ENCODE results near the gene FCGR1A.
"Not testable (repeated sequence)": the region's sequence is repeated elsewhere in the genome, so short reads cannot be mapped to it uniquely, and the experiment has no call there.

The FCGR1A gene

DNA sequence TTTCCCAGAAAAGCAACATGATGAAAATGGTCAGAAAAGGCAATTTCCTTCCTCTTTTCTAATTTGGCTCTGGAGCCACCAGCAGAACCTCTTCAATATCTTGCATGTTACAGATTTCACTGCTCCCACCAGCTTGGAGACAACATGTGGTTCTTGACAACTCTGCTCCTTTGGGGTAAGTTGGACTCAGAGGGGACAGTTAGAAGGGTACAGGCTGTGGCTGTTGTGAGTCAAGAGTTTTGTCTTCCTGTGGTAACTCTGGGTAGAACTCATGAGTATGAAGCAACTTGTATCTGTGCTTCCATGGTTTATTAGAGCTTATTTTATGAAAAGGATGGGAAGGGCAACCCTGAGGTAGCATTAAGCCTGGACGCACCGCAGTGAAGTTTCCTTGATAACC, at the start of gene FCGR1A:
Gene FCGR1A (plus strand): TSS at position 95 of the 400 bp plus-strand sequence. CDS start 50 bp downstream, at position 145.
- DNase-seq: not testable (repeated sequence)

DNA sequence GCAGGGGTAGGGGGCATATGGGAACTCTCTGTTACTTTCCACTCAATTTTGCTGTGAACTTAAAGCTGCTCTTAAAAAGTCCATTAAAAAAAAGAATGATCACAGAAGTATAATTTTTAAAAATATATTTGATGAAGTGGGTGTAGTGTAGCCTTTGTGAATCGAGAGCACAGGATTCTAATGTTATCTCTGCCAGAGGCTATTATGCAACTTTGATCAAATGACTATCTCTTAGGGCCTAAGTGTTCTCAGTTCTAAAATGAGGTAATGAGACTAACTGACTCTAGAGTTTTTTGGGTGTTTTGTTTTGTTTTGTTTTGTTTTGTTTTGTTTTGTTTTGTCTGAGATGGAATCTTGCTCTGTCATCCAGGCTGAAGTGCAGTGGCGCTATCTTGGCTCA, 49.7 kb upstream of the FCGR1A start:
- not testable (repeated sequence) for DNase-seq

DNA sequence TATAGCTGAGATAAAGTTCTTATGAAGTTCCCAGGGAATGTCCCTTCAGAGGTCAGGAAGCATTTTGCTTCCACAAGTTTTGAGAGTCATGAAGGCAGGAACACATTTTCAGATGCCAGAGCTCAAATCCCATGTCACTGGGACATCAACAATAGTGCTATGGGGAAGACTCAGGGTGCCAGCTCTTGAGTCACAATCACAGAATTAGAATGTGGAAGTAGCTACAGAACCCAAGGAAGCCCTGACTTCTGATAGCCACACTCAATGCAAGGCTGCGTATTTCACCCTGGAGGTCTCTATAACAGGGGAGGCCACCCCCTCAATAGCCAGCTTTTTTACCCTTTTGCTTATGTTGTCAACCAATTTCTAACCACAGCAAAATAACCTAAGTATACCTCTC, 47.8 kb upstream of the FCGR1A start:
- not testable (repeated sequence) for DNase-seq

DNA sequence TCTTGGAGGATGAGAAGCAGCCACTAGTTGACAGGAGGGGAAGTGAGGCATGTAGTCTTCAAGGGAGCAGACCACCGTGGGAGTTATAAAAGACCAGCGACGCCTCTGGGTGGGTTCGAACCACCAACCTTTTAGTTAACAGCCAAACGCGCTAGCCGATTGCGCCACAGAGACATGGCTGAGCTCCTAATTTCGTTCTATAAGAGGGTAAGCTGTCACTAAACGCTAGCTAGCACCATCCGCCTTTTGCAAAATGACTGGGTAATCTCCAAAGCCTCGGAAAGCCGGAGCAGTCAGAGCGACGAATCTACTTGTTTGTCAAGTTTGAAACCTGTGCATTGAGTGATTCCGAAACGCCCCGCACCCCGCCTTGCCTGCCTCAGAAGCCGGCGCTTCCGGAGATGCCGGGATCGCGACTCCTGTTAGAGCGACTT, 42.3 kb upstream of the FCGR1A start:
- DNase-seq: not testable (repeated sequence)

DNA sequence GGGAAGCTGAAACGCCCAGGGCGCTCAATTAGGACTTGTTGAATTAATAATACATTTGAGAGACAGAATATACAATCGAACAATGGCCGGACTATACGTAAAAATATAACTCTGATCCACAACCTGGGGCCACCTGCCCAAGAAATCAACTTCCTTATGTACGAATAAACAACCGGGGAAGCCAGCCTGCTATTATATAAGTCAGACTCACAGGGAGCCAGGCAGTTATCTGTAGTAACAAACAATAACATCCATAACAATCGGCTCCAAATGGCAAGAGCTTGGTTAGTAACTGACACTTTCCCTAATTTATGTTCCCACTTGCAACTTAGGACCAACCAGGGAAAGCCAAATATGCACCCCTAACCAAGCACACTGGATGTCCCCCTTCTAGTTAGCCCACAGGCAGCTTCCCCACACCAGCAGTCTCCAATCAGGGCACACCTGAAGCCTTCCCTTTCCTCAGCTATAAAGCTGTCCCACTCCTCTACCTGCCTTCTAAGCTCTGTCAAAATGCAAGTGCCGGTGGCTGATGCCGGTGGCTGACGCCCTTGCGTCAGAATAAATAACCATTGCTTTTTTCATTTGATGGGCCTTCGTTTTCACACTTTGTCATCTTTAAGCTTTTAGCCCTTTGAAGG, 41.8 kb upstream of the FCGR1A start:
- DNase-seq: not testable (repeated sequence)

DNA sequence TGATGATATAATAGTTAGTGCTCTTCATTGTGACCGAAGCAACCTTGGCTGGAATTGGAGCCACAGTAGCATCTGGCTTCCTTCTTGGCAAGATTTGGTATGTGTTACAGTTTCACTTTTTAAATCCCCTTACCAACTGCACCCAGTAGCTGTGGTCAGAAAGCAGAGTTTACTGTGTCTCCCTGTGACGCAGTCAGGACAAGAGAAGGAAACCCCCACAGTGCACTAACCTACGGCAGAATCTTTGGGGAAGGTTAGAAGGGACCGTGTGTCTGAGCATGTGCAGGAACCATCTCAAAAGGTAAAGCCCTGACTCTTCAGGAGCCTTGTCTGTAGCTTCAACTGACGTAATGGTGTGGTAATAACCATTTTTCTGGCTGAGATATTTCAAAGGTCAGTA, 40.6 kb upstream of the FCGR1A start:
- not testable (repeated sequence) for DNase-seq

DNA sequence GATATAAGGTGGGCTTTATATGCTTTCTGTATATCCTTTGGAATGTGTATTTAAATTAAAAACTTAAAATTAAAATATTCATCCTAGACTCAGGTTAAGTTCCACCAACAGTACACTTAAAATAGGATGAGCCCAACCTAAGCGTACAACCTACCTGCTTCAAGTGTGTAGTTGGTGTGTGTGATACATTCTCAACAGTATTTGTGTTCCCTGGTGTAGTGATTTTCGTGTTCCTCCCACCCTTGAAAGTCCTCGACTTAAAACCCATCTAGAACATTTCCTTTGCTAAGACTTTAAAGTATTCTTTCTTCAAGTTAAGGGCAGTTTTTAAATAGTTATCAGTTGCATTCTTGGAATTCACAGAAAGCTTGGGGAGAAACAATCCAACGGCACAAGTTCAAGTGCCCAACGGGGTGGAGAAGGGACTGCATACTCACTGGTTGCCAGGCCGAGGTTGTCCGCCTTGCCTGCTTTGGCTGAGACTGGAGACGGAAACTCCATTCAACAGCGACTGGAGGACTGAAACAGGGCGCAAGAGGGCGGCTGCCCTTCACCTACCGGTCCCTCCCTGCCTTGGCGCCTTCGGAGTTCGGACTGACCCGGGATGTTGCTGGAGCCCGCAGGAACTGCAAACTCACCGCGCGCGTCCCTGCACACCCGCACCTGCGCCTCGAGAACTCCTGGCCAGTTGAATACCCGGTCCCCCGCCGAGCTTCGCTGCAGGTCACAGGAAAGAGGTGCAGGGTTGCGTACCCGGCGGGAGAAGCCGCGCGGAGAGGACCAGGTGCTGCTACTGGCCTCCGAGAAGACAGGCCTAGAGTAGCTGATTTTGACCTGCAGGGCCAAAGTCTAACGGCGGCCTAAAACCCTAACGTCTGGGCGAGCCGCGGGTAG, 35.8 kb upstream of the FCGR1A start:
- DNase-seq: not testable (repeated sequence)

DNA sequence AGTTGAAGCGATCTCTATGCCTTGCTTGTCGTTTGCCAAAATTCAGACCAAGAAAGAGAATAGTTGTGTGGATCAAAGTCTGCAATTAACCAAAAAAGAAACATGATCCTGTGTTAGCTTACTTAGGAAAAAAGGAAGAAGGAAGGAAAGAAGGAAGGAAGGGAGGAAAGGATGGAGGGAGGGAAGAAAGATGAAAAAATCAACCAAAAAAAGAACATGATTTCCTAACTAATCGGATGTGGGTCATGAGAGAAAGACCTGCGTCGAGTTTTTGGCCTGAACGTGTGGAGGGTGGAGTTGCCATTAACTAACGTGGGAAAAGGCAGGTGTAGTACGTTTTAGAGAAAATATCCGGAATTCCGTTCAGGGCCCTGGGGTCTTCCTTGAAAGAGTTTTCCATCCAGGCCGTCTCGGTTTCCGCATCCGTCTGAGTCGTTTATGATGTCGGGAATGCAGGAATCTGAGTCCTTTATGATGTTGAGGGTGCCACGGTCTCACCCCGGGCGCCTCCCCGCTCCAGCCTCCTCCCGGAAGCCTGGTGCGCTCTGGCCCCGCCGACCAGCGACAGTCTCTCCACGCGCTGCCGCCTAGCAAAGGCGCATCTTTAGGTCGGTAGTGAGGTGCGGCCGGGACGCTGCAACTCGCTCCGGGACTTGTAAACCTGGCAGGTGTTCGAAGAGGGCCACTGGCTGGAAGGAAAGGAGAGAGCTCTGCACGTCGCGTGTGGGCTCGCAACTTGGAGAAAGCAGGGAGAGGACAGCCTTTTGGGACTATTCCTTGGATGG, 34.9 kb upstream of the FCGR1A start:
- not testable (repeated sequence) for DNase-seq

DNA sequence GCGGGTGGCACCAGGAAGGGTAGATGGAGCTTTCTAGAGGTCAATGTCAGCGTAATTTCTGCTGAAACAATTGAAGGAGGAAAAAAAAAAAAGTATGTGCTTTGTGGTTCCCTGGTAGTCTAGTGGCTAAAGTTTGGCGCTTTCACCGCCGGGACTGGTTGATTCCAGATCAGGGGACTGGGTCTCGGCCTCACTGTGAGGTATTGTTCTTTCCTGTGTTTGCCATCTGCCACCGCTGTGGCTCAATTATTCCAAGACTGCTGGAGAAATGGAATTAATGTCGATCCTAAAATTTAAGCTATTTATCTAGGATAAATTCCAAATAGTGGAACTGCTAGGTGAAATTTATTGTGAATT, 34.4 kb upstream of the FCGR1A start:
- not testable (repeated sequence) for DNase-seq

DNA sequence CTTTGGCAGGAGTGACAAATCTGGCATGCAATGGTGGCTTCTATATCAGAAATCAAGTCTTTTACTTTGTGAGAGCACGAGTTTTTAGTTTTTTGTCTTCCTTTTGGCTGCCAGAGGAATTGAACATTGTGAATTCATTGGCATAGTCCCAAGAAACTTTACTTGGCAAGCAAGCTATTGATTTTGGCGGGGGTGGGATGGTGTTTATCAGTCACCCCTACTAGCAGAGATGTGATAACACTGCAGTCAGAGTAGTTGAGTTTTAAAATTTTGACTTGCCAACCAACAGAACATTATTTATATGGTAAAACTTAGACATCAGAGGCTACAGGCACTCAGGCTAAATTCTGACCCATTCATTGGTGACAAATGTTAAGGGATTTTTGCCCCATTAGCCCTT, 31.9 kb upstream of the FCGR1A start:
- DNase-seq: not testable (repeated sequence)

DNA sequence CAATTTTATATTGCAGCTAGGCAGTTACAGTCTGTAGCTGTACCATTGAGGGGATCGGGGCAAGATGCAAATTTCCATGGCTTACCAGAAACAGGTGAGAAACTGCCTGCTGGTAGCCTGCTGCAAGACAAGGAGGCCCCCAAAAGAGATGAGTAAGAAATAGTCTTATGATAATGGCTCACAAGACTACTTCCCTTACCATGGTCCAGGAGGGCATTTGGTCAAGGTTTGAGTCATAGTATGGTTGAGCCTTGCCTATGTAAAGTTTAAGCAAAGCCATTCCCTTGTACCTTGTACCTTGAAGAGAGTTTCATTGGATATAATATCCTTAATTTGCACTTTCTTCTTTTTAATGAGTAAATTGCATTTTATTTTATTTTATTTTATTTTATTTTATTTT, 30.3 kb upstream of the FCGR1A start:
- DNase-seq: not testable (repeated sequence)

DNA sequence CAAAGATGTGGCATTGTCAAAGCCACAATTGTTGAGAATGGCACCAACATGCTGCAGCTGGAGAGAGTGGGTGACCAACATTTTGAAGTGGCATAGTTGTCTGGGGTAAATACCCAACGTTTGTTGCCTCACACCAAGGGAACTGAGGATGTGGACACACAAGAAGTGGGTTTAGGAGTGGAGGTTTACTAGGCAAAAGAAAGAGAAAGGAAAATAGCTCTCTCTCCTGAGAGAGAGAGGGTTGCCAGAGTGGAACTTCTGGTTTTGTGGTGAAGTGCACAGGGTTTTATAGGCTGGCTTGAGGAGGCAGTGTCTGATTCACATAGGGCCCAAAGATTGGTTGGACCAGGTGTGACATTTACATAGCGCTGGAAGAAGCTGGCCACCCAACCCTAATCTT, 29.0 kb upstream of the FCGR1A start:
- DNase-seq: not testable (repeated sequence)

DNA sequence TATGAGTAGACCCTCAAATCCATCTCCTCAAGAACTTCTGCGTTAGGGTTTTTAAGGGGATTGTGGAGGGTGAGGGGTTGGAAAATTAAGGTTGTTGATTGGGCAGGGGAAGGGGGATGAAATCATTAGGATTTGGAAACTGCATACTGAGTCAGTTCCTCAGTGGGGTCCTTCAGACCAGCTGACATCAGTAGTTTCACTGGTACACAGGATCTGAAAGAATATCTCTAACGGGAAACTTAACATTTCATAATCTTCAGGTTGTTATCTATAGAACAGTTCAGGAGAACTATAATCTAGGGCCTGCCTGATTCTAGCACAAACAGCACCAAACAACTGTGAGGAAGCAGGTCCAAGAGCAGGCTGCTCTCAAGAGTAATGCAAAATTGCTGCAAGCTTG, 27.2 kb upstream of the FCGR1A start:
- not testable (repeated sequence) for DNase-seq

DNA sequence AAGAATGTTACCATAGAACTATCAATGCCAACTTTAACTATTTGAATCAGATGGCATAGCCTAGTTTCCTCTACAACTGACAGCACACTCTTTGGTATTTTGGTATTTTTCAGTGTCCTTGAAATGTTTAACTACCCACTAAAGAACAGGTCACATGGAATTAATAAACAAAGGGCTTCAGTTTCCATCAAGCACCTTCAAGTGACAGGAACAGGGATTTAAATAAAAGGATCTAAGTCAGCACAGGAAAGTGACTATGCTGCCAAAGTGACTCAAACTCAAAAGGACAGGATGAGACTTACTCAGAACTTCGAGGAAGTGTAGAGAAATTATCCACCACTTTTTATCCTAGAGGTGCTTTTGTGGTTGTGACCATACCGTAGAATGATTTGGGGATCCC, 20.2 kb upstream of the FCGR1A start:
- not testable (repeated sequence) for DNase-seq

DNA sequence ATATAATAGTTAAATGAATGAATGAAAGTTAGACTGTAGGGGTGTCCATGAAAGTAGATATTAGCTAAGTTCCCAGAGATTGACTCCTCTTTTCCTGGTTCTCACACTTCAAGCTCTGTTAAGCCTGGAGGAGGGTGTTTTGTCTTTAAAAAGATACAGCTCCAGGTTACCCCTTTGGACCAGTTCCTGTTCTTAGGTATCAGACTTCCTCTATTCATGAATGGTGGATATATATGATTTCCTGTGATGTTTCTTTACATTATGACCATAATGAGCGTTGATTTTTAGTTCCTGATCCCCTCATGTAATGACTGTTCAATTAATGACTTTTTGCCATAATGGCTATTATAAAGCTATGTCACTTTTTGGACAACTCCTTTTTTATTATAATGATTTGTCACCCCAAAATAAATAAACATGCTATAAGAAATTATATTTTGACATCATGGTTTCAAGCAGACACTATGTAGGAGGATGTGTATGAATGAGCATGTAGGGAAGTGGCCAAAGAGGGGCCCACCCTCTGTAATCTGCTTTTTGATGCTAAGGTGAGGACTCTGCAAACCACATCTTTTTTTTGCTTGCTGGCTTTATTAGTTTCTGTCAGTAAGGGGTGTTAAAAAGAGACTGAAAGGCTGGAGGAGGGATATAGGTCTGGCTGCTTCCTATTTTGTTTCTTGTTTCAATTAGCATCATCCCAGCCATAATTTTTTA, 18.2 kb upstream of the FCGR1A start:
- not testable (repeated sequence) for DNase-seq

DNA sequence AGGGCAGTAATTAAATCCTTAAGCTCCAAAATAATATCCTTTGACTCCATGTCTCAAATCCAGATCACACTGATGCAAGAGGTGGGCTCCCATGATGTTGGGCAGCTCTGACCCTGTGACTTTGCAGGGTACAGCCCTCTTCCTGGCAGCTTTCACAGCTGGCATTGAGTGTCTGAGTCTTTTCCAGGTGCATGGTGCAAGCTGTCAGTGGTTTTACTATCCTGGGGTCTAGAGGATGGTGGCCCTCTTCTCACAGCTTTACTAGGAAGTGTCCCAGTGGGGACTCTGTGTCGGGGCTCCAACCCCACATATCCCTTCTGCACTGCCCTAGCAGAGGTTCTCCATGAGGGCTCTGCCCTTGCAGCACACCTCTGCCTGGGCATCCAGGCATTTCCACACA, 16.3 kb upstream of the FCGR1A start:
- DNase-seq: not testable (repeated sequence)

DNA sequence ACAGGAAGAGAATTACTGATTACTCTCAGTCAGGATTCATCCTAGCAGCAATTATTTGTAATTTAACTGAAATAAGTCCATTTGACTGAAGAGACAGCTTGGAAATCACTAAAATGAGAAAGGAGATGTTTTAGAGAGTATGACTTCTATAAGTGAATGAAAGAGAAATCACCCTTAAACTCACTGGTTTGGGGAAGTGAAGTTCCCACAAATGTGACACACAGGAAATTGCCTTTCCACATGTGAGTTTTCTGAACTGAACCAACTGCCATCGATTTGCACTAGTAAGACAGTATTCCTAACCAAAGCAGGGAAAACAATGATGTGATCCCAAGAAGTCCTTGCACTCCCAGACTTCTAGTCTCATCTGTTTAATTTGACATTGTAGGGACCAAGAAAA, 13.3 kb upstream of the FCGR1A start:
- not testable (repeated sequence) for DNase-seq

DNA sequence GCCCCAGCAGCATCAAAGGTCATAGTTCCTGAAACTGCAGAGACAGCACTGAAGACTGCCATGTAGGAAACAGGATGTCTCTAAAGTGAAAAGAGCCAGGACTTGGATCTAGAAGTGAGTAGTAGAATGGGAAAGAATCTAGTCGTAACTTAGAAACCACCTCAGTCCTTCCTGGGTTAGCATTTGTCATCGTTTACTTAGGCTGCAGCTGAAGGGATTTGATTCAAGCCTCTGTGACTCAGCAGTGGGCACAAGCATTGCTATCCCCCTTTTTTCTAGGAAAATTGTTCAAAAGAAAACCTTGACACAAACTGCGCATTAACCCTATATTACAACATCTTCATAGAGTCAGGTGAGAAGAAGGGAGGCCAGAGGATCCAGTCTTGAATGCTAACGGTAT, 11.8 kb upstream of the FCGR1A start:
- not testable (repeated sequence) for DNase-seq

DNA sequence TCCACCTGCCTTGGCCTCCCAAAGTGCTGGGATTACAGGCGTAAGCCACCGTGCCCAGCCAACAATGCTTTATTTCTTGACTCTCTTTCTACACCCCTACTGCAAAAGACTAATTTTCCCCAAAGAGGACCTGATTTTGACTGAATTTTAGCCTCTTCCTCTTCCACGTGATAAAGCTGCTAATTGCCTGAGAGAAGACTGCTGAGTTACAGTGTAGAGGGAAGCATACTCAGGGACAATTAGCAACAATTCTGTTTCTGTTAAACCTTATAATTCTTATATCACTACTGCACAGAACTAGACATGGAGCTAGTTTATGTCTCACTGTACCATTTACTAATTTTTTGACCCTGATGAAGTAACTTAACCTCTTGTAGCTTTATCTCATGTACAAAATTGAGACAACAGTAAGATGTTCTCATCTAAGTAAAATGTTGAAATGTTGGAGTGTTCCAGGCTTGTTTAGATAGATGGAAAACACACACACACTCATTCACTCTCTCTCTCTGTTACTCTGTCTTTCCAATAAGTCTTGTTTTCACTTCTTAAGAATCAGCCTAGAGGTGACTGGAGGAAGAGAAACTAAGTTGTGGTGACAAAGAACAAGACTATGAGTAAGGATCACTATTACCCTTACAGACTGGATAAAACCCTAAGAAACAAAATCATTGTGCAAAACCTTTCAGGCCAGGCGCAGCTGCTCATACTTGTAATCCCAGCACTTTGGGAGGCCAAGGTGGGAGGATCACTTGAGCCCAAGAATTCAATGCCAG, 10.7 kb upstream of the FCGR1A start:
- DNase-seq: not testable (repeated sequence)

DNA sequence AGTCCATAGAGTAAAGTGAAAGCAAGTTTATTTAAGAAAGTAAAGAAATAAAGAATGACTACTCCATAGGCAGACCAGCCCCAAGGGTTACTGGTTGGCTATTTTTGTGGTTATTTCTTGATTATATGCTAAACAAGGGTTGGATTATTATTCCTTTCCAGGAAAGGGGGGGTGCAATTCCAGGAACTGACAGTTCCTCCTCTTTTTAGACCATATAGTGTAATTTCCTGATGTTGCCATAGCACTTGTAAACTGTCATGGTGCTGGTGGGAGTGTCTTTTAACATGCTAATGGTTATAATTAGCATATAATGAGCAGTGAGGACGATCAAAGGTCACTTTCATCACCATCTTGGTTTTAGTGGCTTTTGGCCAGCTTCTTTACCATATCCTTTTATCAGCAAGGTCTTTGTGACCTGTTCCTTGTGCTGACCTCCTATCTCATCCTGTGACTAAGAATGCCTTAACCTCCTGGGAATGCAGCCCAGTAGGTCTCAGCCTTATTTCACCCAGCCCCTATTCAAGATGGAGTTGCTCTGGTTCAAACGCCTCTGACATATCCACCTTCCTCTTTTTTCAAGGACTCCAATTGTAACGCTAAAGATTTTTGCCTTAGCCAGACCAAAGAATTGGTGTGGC, 6.9 kb upstream of the FCGR1A start:
- DNase-seq: not testable (repeated sequence)

DNA sequence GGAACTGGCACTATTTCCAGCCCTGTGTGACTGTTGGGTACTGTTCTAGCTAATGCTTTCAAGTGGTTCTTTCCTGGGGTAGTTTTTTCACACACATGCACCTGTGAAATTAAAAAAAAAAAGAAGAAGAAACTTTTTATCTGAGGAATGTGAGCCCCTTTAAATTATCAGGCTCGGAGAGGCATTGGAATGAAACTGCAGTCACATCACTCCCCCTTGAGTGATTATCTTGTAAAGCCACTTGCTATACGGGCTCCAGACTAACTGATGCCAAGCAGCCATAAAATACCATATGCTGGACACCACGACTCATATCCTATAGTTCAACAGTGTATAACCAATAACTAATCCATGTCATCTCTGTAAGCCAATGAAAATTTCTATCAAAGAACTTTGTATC, 5.4 kb upstream of the FCGR1A start:
- not testable (repeated sequence) for DNase-seq
